HG02642 (cell line): ENCODE results near the gene PPP2R3B.
A peak's percentile ranks its signal among the peaks of the same experiment; 100 is the strongest.
"Not testable (repeated sequence)": the region's sequence is repeated elsewhere in the genome, so short reads cannot be mapped to it uniquely, and the experiment has no call there.

Experiments
- ATAC-seq: cut with Tn5 transposase; IDR thresholded peaks from one replicate; pipeline ENCODE4 v1.9.1; 2021; ENCODE audit warnings: mild to moderate bottlenecking; ENCODE audit not compliant: unreplicated experiment, poor library complexity

PPP2R3B gene

DNA sequence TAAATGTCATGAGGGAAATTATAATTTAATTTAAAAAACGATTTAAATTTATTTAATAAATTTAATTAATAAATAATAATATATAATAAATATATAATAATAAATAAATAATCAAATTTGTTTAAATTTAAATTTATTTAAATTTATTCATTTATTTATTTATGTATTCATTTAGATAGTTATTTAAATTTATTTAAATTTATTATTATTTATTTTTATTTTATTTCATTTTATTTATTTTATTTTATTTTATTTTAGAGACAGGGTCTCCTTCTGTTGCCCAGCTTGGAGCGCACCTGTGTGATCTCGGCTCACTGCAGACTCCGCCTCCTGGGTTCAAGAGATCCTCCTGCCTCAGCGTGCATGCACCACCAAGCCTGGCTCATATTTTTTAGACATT is 18.4 kb upstream of the PPP2R3B start:
- ATAC-seq = no peak

DNA sequence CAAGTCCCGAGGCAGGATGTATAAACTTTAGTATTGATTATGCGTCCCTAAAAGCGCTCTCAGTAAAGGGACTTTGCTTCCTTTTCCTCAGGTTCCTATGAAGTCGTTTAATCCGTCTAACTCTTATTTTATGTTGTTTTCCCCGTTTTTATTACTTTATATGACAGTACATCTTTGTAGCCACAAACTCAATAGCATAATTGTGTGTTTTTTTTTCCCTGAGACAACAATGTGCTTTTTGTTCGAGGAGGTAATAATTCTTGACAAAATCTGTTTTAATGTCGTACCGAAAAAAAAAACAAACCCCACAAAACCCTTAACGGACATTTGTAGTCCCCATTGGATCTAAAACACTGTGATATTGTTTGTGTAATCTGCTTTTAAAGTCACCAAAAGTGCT is 17.9 kb upstream of the PPP2R3B start:
- ATAC-seq = no peak

DNA sequence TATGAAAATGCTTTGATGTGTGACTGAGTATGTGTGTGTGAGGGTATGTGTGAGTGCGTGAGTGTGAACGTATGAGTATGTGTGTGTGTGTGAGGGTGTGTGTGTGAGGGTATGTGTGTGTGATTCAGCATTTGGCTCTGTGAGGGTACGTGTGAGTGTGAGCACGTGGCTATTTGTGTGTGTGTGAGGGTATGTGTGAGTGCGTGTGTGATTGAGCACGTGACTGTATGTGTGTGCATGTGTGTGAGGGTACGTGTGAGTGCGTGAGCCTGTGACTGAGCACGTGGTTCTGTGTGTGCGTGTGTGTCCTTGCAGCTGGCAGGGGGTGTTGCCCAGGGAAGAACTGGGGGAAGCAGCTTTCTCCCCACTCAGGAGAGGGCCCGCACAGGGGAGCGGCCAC is 16.1 kb upstream of the PPP2R3B start:
- ATAC-seq = no peak

DNA sequence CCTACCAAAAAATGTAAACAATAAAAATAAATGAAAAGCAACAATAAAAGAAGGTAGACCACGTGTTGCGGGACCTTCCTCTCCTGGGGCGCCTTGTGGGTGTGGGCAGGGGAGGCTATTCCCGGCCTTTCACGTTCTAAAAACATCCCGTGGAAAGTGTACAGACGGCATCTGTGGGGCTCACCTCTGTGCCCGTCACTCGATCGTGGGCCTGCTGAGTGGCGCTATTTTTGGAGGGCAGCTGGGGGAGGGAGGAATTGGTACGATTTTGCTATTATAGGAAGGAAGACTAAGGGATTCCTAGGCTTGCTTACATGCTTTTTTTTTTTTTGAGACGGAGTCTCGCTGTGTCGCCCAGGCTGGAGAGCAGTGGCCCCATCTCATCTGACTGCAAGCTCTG is 13.6 kb upstream of the PPP2R3B start:
- no peak for ATAC-seq

DNA sequence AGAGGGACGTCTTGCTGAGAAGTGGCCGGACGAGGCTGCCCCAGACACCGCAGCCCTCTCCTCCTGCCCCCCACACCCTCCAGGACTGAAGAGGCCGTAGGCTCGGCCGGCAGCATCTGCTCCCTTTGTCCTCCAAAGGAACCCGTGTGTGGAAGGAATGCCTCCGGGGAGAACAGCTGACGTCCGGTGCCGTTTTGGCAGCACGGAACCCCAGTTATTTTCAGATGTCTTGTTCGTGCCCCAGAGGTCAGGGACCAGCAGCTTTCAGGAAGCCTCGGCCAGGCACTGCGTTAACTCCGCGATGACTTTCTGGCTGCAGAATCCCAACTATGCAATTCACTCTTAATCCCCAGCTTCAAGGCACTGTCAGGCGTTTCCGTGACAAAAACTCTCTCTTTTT is 10.9 kb upstream of the PPP2R3B start:
- no peak for ATAC-seq

DNA sequence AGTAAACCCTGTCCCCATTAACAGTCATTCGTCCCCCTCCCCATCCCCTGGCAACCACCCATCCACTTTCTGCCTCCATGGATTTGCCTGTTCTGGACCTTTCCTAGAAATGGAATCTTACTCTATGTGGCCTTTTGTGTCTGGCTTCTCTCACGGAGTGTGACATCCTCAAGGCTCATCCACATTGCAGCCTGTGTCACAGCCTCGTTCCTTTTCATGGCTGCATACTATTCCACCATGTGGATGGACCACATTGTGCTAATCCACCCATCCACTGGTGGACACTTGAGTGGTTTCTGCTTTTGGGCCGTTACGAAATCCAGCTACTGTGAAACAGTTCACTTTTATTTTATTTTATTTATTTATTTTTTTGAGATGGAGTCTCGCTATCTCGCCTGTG is 8.1 kb upstream of the PPP2R3B start:
- ATAC-seq = no peak

DNA sequence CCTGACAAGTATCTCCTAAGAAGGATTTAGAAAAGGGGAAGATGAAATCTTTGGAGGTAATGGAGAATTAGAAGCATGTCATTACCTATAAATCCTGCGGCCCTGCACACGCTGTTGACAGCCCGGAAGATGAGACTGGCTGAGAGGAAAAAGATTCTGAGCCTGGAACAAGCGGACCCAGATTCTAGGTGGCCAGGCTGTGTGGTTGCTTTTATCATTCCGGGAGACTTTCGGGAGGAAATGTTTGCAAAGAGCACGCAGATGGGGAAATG is 5.8 kb upstream of the PPP2R3B start:
- no peak for ATAC-seq

DNA sequence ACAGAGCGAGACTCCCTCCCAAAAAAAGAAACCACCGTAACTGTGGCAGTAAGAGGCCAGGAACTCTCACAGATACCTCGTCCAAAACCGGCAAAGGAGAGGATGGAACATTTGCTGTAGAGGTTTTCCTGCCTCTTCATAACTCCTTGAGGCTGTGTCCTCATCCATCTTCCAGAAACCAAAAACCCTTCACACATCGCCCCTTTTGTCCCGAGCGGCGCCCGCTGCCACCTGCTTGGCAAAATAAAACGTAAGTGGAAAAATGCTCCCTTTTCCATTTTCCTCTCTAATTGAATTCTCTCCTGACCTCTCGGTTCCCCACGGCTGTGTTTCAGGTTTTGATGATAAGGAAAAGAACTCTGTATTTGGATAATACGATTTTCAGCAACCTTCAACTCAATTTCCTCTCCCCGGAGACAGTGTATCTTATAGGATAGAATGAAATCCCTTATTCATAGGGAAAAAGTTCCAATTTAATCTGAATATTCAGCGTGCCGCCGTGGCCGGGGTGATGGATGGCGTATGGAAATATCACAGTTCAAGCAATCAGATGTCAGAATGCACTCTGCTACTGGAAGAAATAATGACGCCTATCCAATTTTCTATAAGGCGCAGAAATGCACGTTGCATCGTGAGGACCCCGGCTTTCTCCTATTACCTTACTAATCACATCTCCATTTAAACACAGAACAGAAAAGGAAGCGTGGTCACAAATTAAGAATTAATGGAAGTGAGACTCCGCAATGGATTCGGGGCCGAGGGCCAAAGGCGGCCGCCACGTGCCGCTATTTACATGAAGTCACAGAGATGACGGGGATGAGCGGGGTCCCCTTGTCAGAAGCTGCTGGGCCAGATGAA is 5.2 kb upstream of the PPP2R3B start:
- ATAC-seq = no peak

DNA sequence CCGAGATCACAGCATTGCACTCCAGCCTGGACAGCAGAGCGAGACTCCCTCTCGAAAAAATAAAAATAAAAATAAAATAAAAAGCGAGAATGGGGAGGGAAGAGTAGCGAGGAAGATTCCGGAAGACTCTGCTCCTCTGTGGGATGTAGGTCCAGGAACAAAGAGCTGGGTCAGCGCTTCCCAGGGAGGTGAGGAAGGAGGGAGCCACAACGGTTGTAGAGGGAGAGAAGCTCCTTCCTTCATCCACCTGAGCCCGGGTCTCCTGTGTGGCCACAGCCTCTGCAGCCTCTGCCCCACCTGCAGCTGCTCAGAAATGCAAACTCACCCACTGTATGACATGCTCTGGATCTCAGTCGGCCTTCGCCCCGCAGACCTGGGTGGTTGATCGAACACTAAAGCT is 3.8 kb upstream of the PPP2R3B start:
- no peak for ATAC-seq

DNA sequence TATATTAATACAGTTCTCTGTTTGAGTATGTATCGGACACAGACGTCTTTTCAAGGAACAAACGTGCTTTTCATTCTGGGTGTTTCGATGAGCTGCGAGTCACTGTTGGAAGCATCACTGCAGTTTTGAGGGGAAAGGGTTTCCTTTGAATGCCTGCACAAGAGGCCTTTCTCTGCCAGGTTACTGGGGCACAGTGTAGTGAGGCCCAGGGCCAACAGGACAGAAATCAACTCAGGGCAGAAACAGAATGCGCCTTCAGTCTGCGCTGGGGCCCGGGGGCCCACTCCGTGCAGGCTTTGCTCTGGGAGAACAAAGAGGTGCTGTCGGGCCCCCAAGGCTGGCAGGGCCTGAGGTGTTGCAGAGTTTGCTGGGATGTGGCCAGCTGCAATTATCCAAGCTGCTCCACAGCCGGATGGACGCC is 2.3 kb upstream of the PPP2R3B start:
- ATAC-seq = no peak

DNA sequence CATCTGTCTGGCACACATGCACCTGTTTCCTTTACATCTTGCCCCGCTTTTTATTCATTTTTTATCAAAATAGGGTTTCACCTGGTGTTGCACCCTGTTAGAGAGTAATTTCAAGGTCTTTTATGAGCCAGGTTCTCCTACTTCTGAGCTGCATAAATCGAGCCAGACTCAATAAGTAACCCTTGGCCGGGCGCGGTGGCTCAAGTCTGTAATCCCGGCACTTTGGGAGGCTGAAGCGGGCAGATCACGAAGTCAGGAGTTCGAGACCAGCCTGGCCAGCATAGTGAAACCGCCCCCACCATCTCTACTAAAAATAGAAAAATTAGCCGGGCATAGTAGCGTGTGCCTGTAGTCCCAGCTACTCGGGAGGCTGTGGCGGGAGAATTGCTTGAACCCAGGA is 1.0 kb upstream of the PPP2R3B start:
- ATAC-seq = no peak

DNA sequence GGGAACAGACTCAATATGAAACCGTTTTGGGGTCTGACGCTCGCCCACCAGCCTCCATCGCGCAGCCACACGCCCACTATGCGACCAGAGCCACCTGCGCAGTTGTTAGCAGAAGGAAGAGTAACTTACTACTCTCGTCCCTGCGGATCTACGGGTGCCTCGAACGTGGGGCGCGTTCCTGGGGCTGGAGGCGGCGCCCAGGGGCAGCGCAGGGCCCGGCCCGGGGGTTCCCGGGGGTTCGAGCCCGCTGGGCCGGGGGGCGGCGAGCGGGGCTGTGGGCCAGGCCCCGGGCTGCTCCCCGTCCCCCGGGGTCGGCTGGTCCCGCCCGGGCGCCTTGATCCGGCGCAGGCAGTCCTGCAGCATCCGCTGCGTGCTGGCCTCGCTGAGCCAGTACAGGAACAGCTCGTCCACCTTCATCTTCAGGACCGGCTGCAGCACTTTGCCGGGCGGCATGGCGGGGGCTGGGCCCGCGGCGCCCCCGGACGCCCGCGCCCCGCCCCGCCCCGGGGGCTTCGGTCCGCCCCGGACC is 404 bp downstream of the PPP2R3B start:
- peak; percentile 38 for ATAC-seq

DNA sequence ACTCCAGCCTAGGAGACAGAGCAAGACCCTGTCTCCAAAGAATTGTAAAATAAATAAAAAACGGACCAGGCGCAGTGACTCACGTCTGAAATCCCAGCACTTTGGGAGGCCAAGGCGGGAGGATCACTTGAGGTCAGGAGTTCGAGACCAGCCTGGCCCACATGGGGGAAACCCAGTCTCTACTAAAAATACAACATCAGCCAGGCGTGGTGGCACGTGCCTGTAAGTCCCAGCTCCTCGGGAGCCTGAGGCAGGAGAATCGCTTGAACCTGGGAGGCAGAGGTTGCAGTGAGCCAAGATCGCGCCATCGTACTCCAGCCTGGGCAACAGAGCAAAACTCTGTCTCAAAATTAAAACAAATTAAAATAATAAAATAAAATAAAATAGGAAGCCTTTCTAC is 971 bp downstream of the PPP2R3B start:
- not testable (repeated sequence) for ATAC-seq

DNA sequence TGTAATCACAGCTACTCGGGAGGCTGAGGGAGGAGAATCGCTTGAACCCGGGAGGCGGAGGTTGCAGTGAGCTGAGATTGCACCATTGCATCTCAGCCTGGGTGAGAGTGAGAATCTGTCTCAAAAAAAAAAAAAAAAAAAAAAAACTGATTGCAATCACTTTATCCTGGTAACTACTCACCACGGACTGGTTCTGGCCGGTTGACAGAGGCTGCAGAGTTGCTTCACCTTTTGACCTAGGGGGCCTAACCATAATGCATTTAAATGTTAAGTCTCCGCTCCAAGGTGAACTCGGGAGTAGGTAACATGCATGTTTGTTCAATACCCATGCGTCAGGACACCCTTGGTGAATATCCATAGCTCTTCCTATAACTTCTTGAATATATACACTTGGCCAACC is 1.8 kb downstream of the PPP2R3B start:
- ATAC-seq = no peak

DNA sequence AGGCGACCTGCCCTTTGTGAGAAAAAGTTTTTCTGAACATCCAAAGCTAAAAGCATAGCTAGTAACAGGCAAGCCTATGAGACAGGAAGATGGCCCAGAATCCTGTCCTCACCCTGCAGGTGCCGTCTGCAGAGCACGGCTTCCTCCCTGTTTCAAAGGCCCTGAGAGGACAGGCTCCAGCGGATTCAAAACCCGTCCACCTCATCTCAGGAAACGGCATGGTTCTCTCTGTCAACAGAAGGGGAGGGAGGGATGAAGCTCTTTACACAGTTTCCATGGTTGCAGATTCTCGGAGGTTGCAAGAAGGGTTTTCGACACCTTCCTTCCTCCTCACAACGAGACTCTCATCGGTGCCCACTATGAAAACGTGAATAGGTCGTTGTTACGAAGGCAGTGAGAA is 8.3 kb downstream of the PPP2R3B start:
- no peak for ATAC-seq

DNA sequence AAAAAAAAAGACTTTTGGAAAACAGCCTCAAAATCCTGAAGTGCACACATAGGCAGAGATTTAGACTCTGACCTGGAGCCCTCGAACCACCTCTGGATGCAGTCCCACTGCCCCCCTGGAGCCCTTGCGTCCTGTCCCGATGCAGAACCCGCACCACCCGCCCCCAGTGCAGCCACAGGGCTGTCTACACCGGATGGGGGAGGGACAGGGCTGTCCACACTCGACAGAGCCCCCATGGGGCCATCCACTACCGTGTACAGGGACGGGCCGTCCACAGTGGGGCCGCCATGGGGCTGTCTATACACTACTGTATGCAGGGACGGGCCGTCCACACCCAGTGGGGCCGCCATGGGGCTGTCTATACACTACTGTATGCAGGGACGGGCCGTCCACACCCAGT is 10.5 kb downstream of the PPP2R3B start:
- not testable (repeated sequence) for ATAC-seq

DNA sequence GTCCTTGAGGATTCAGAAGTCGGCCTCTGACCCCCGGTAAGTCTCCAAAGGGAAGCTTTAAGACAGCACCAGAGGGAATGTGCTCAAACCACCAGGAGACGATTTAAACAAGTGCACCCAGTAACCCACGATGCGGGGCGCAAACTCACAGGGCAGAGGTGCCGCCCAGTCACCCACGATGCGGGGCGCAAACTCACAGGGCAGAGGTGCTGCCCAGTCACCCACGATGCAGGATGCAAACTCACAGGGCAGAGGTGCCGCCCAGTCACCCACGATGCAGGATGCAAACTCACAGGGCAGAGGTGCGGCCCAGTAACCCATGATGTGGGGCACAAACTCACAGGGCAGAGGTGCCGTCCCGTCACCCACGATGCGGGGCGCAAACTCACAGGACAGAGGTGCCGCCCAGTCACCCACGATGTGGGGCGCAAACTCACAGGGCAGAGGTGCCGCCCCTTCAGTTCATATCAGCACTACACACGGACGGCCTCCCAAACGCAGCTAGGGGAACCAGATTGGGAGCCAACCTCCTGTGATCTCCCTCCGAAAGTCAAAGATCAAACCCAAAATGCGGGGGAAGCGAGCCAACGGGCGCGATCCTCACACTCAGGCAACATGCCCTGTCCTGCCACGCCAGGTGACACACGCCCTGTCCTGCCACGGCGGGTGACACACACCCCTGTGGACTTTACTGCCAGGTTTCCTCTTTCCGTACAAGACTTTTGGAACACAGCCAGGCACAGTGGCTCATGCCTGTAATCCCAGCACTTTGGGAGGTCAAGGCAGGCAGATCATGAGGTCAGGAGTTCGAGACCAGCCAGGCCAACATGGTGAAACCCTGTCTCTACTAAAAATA is 11.3 kb downstream of the PPP2R3B start:
- no peak for ATAC-seq

DNA sequence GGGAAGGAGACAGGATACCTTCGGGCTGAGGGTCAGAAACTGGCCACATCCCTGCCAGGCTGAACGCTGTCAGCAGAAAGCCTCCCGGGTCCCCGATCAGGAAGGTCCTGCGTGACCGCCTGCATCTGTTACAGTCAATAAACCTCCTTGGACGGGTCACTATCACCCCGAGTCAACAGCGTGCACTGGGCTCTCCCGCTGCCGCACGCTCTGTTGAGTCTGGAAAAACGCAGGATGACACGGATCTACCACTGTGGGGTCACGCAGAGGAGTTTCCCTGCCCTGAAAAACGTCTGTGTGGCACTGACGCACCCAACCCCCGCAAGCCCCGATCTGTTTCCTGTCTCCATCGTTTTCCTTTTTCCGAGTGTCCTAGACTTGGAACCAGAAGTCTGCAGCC is 12.1 kb downstream of the PPP2R3B start:
- no peak for ATAC-seq

DNA sequence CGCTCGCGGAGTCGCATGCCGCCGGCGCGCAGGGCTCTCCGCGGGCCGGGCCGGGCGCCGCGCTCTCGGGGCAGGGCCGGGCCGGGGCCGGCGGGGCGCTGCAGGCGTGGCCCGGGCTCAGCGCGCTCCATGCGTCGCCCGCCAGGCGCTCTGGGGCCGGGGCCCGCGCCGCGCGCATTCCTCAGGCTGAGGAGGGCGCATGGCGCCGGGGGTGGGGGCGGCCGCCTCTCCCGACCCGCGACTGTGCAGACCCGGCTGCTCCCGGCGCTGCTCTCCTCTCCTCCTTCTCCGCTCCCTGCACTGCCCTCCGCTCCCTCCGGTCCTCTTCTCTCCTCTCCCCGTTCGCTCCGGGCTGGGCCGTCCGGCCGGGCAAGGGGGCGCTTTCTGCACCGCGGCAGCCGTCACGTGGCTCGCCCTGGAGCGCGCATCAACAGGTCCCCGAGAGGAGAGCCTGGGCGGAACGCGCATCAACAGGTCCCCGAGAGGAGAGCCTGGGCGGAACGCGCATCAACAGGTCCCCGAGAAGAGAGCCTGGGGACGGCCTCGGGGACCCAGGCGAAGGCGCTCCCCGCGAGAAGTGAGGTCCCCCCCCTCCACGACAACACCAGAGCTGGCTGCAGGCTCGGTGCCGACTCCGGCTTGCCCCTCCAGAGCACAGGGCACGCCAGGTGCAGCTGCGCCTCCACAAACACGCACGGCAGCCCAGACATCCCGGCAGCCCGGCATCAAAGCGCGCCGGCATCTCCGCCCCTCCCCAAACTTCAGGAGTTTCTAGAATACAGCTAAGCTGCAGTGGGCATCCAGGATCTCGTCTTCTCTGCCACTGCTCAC is 12.9 kb downstream of the PPP2R3B start:
- no peak for ATAC-seq

DNA sequence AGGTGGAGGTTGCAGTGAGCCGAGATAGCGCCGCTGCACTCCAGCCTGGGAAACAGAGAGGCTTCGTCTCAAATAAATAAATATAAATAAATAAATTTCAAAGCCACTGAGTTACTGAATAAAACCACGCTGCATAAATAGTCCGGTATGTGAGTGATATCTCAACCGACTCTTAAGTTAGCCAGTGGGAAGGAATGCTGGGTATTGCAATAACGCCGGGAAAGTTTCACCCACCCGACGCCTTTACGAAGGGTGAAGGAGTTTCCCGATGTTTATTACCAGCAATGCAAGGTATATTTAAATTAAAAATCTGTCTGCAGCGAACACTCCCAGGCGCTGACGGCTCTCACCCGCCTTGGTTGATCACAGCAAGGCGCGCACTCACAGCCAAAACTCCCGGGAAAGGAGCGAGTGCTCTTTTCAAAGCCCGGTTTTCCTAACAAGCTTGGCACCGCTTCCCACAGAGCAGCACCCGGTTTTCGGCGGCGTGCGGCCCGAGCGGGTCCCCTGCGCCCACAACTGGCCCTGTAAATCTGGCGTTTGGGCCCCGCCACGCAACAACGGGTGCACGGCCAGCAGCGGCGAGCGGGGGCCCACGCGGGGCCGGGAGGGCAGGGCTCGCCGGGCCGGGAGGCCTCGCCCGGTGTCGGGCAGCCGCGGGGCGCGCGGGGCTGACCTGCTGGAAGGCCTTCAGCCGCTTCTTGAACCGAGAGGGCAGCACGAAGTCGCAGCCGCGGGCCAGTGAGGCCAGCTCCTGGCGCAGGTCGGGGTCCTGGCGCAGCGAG is 13.7 kb downstream of the PPP2R3B start:
- ATAC-seq = no peak
